Stimulated activated CD4-positive, alpha-beta T cell treated with anti-CD3 and anti-CD28 coated beads, Interleukin-12 subunit alpha, Interleukin-12 subunit beta, amount 100 ng/mL, for 24 hours (primary cell): ENCODE results near the gene GSTT4.
"Not testable (repeated sequence)": the region's sequence is repeated elsewhere in the genome, so short reads cannot be mapped to it uniquely, and the experiment has no call there.

Source experiments
- DNase-seq, 2 experiments: peaks; one replicate each; pipeline ENCODE4 v3.0.0-alpha.2; 2020; ENCODE audit warnings: low read depth in 2 of 2

Gene GSTT4

DNA sequence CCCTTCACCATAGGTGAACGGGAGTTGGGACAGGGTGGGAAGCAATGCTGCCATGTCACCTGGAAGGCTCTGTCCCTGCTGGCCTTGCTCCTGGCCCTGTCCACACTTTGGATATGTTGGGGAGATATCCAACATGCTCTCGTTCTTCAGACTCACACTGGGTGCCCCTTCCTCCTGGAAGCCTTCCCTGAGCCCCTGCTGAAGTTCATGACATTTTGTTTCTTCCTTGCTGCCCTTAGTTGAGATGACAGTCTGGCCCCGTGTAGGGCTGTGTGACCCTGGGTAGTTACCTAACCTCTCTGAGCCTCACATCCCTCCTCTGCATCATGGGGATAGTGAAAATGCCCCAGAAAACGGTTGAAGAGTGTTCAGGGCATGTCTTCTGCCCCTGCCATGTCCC lies 51.8 kb downstream of the GSTT4 start:
- not testable (repeated sequence) for DNase-seq

GRCh38 chr22:23952794-23953405 lies 52.4 kb downstream of the GSTT4 start:
- not testable (repeated sequence) for DNase-seq

DNA sequence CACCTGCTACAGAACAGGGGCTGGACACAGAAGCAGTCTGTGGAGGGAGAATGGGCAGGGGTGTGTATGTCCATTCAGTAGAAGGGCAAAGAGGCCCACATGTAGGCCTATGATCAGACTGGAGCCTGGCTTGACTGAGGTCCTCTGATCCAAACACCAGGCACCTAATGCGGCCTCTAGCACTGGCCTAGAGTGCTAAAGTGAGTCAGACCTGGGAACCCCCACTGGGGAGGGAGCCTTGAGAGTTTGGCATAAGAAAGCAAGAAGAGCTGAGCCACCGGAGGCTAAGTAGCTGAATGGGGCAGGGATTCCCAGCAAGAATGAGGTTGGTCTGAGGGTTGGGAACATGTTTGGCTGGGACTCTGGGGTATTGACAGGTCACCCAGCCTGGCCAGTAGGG lies 53.9 kb downstream of the GSTT4 start:
- DNase-seq = not testable (repeated sequence)

GRCh38 chr22:23949764-23950163 lies 55.5 kb downstream of the GSTT4 start:
- DNase-seq = not testable (repeated sequence)
